Transverse colon (tissue), 4 donors: ENCODE data around the gene UNC13B. TPM values are rescaled to one million over a fixed set of nuclear protein-coding genes. Genes with fewer than 3 reads are reported as not detected.
"Not testable (repeated sequence)": the region's sequence is repeated elsewhere in the genome, so short reads cannot be mapped to it uniquely, and the experiment has no call there.

ENCODE experiments used
- DNase-seq: peaks from one replicate; pipeline ENCODE4 v3.0.0-alpha.2; 2019
- H3K27ac ChIP-seq, 4 donors: fragments of 200-600 bp; sonication (generic); 2 replicates each; pipeline ENCODE4 v1.5.1; 2016 to 2018; ENCODE audit warnings: inconsistent platforms in 4 of 4
- H3K27me3 ChIP-seq: fragments of 200-600 bp; sonication (generic); 2 replicates; pipeline ENCODE4 v1.5.1; 2017; ENCODE audit warnings: inconsistent platforms
- H3K36me3 ChIP-seq, 4 donors: fragments of 200-600 bp; sonication (generic); 2 replicates each; pipeline ENCODE4 v1.5.1; 2017 to 2019; ENCODE audit warnings: inconsistent platforms in 4 of 4
- H3K4me1 ChIP-seq, 4 donors: fragments of 200-600 bp; sonication (generic); 2 replicates each; pipeline ENCODE4 v1.5.1; 2017 to 2020; ENCODE audit warnings: inconsistent platforms in 4 of 4
- H3K4me3 ChIP-seq, 4 donors: fragments of 200-600 bp; sonication (generic); 1 replicate in 1 of 4; 2 replicates in 3 of 4; pipeline versions ENCODE4 v1.5.1 to v1.6.1; 2017 to 2019; ENCODE audit warnings: inconsistent platforms in 4 of 4
- H3K9me3 ChIP-seq, 2 donors: fragments of 200-600 bp; sonication (generic); 2 replicates each; pipeline ENCODE4 v1.5.1; 2017 to 2019; ENCODE audit warnings: inconsistent platforms in 2 of 2
- CTCF ChIP-seq, 5 experiments: fragments of 200-600 bp in 3 of 5; fragments of 450-650 bp in 2 of 5; sonication (generic) in 3 of 5; IDR thresholded peaks; 1 replicate in 2 of 5; 2 replicates in 3 of 5; pipeline ENCODE4 v1.5.1; 2016 to 2017; ENCODE audit warnings: antibody characterized with exemption in 5 of 5, inconsistent platforms in 3 of 5, mild to moderate bottlenecking in 2 of 5, moderate library complexity in 1 of 5
- EP300 ChIP-seq: sonication (generic); formaldehyde crosslinking; IDR thresholded peaks from one replicate; pipeline ENCODE4 v1.6.1; 2017; ENCODE audit warnings: antibody characterized with exemption, low read depth
- POLR2A ChIP-seq: fragments of 450-650 bp; IDR thresholded peaks from one replicate; pipeline ENCODE4 v1.6.1; 2016; ENCODE audit warnings: antibody characterized with exemption, mild to moderate bottlenecking, moderate library complexity
- POLR2AphosphoS5 ChIP-seq, 3 donors: sonication (generic); formaldehyde crosslinking; IDR thresholded peaks; one replicate each; pipeline ENCODE4 v1.6.1; 2016; ENCODE audit warnings: antibody characterized with exemption in 3 of 3
- WGBS, 2 donors: methylation state at CpG; one replicate each; pipeline ENCODE4 v1.1.5; 2018; ENCODE audit warnings: low coverage in 1 of 2; 5-methylcytosine and 5-hydroxymethylcytosine counted together
- in situ Hi-C, 4 donors: fragments of 200-750 bp; cut with MboI; loops; one replicate each; pipeline versions ENCODE4 v1.15.0 to v1.15.1; 2017; ENCODE audit warnings: low sequenced_read_pairs in 3 of 4, low pct_ligation_motif_present in 1 of 4, low pct_unique_long_range_greater_than_20kb in 1 of 4
- intact Hi-C: fragments of 100-400 bp; cut with DNase I; formaldehyde crosslinking; loops from one replicate; pipeline ENCODE4 v1.15.1; 2023; ENCODE audit warnings: low total_unique reads
- total RNA-seq, 4 donors: library from RNA; depleted of rRNA; stranded (reverse); fragments of >200 nt; gene quantifications; one replicate each; pipeline ENCODE4 v1.1.0, GENCODE V29; 2016

Gene UNC13B
- total RNA-seq, 4 donors from 2014 or later: 52.1 to 67.0 (median 58.9) TPM

- DNase-seq: no peak
- H3K36me3 ChIP-seq: no peaks in the 10 kb centered on the region
- H3K4me1 ChIP-seq: peaks cover 3 to 29% (median 16%) of the 10 kb centered on the region in 4 donors
- TF ChIP-seq EP300 (no peak), POLR2A (no peak), POLR2AphosphoS5 (IDR thresholded peaks at IDR 0.05) (no peak), CTCF (IDR thresholded peaks at IDR 0.05) (no peak)
- no peaks in the 10 kb centered on the region for H3K27me3 ChIP-seq
- in situ Hi-C loops: no loop called here
- H3K4me3 ChIP-seq: peak overlapping the region in 2 of 4 donors; percentile 63 to 75
- peak overlapping the region; percentile 91 to 94 (median 93) for H3K27ac ChIP-seq
- no peaks in the 10 kb centered on the region for H3K9me3 ChIP-seq
- intact Hi-C loops: no loop called here
- 19 to 44% methylated on average over 3 of the region's 3 CpGs for WGBS, 2 donors
These were observed 1.6 kb downstream of the UNC13B start for GRCh38 chr9:35163413-35163812.

- TF ChIP-seq CTCF (IDR thresholded peaks at IDR 0.05) (no peak), EP300 (no peak), POLR2A (no peak), POLR2AphosphoS5 (IDR thresholded peaks at IDR 0.05) (no peak)
- intact Hi-C loops (no loop called here), in situ Hi-C loops (no loop called here)
- no peak overlapping the region for H3K4me3 ChIP-seq
- no peak for DNase-seq
- H3K4me1 ChIP-seq: peaks cover 3 to 29% (median 16%) of the 10 kb centered on the region in 4 donors
- no peaks in the 10 kb centered on the region for H3K9me3 ChIP-seq
- 44 to 58% methylated on average over 3 of the region's 3 CpGs for WGBS, 2 donors
- H3K27ac ChIP-seq: no peak overlapping the region
- no peaks in the 10 kb centered on the region for H3K36me3 ChIP-seq
- no peaks in the 10 kb centered on the region for H3K27me3 ChIP-seq
These were observed 2.9 kb downstream of the UNC13B start for GRCh38 chr9:35164711-35165110.

GRCh38 chr9:35167429-35167828 lies 5.6 kb downstream of the UNC13B start:
- H3K4me1 ChIP-seq: peaks cover 3 to 25% (median 17%) of the 10 kb centered on the region in 4 donors
- intact Hi-C loops, H3K4me3 ChIP-seq, H3K9me3 ChIP-seq, H3K36me3 ChIP-seq, DNase-seq, H3K27ac ChIP-seq, in situ Hi-C loops, H3K27me3 ChIP-seq: not testable (repeated sequence)
- 92 to 94% methylated on average over 1 of the region's 1 CpG for WGBS, 2 donors

GRCh38 chr9:35168963-35169362 lies 7.2 kb downstream of the UNC13B start:
- intact Hi-C loops: no loop called here
- Histone ChIP-seq H3K4me1 (peaks cover 0 to 16% (median 6%) of the 10 kb centered on the region in 4 donors), H3K4me3 (no peak overlapping the region), H3K27me3 (no peaks in the 10 kb centered on the region), H3K27ac (no peak overlapping the region), H3K36me3 (no peaks in the 10 kb centered on the region), H3K9me3 (no peaks in the 10 kb centered on the region)
- in situ Hi-C loops: no loop called here
- no peak for DNase-seq
- 73 to 87% methylated on average over 6 of the region's 6 CpGs for WGBS, 2 donors
- TF ChIP-seq POLR2AphosphoS5 (IDR thresholded peaks at IDR 0.05): no peak
- TF ChIP-seq CTCF (IDR thresholded peaks at IDR 0.05): no peak

GRCh38 chr9:35172878-35173277 lies 11.1 kb downstream of the UNC13B start:
- Histone ChIP-seq H3K4me1 (peaks cover 0 to 28% (median 10%) of the 10 kb centered on the region in 4 donors), H3K27me3 (no peaks in the 10 kb centered on the region), H3K9me3 (no peaks in the 10 kb centered on the region), H3K36me3 (no peaks in the 10 kb centered on the region), H3K4me3 (no peak overlapping the region), H3K27ac (no peak overlapping the region)
- intact Hi-C loops (no loop called here), in situ Hi-C loops (no loop called here)
- TF ChIP-seq POLR2AphosphoS5 (IDR thresholded peaks at IDR 0.05): no peak
- no peak for TF ChIP-seq POLR2A
- no peak for TF ChIP-seq CTCF (IDR thresholded peaks at IDR 0.05)
- TF ChIP-seq EP300: no peak
- no peak for DNase-seq
- WGBS, 2 donors: 29 to 48% methylated on average over 1 to 2 of the region's 2 CpGs
